ENCODE results near the gene SYCP2. TPM values are rescaled to one million over a fixed set of nuclear protein-coding genes. Genes with fewer than 3 reads are reported as not detected.
"Not testable (repeated sequence)": the region's sequence is repeated elsewhere in the genome, so short reads cannot be mapped to it uniquely, and the experiment has no call there.

Gene SYCP2
- total RNA-seq, 1 donor from 2014 or later: 2.3 TPM

- H3K9me3 Mint-ChIP-seq: no peaks in the 10 kb centered on the region
- H3K36me3 Mint-ChIP-seq (ENCODE audit: low read depth): peaks cover 2% of the 10 kb centered on the region
- H3K27me3 Mint-ChIP-seq (ENCODE audit: low read depth): peaks cover 14% of the 10 kb centered on the region
- DNase-seq (ENCODE audit: low read depth, low spot score): no peak
- H3K4me1 Mint-ChIP-seq: no peaks in the 10 kb centered on the region
- no peak overlapping the region for H3K4me3 Mint-ChIP-seq
- TF ChIP-seq CTCF (conservative IDR thresholded peaks at IDR 0.05): no peak
- H3K27ac Mint-ChIP-seq (ENCODE audit: unreplicated experiment): no peak overlapping the region
Measured at GRCh38 chr20:59903621-59904020, 29.8 kb downstream of the SYCP2 start.

GRCh38 chr20:59902470-59902869, 31.0 kb downstream of the SYCP2 start:
- Mint-ChIP-seq H3K4me3 (no peak overlapping the region), H3K36me3 (ENCODE audit: low read depth) (peaks cover 2% of the 10 kb centered on the region), H3K4me1 (no peaks in the 10 kb centered on the region), H3K27me3 (ENCODE audit: low read depth) (peaks cover 14% of the 10 kb centered on the region), H3K9me3 (no peaks in the 10 kb centered on the region), H3K27ac (ENCODE audit: unreplicated experiment) (no peak overlapping the region)
- no peak for DNase-seq (ENCODE audit: low read depth, low spot score)
- no peak for TF ChIP-seq CTCF (conservative IDR thresholded peaks at IDR 0.05)

- no peak overlapping the region for H3K4me3 Mint-ChIP-seq
- no peak for TF ChIP-seq CTCF (conservative IDR thresholded peaks at IDR 0.05)
Measured at GRCh38 chr20:59895908-59896307, 37.5 kb downstream of the SYCP2 start.

GRCh38 chr20:59891581-59891980, 41.9 kb downstream of the SYCP2 start:
- no peak for DNase-seq (ENCODE audit: low read depth, low spot score)
- Mint-ChIP-seq H3K27ac (ENCODE audit: unreplicated experiment) (no peak overlapping the region), H3K4me1 (no peaks in the 10 kb centered on the region), H3K36me3 (ENCODE audit: low read depth) (peaks cover 7% of the 10 kb centered on the region), H3K4me3 (no peak overlapping the region), H3K27me3 (ENCODE audit: low read depth) (peaks cover 14% of the 10 kb centered on the region), H3K9me3 (peaks cover 4% of the 10 kb centered on the region)
- no peak for TF ChIP-seq CTCF (conservative IDR thresholded peaks at IDR 0.05)

More at GRCh38 chr20:59895908-59896307, 37.5 kb downstream of the SYCP2 start:
- Mint-ChIP-seq H3K36me3 (ENCODE audit: low read depth) (no peaks in the 10 kb centered on the region), H3K27ac (ENCODE audit: unreplicated experiment) (no peak overlapping the region), H3K9me3 (no peaks in the 10 kb centered on the region), H3K4me1 (no peaks in the 10 kb centered on the region), H3K27me3 (ENCODE audit: low read depth) (peaks cover 14% of the 10 kb centered on the region)
- no peak for DNase-seq (ENCODE audit: low read depth, low spot score)

- not testable (repeated sequence) for H3K27me3 Mint-ChIP-seq (ENCODE audit: low read depth); DNase-seq (ENCODE audit: low read depth, low spot score); H3K36me3 Mint-ChIP-seq (ENCODE audit: low read depth); H3K27ac Mint-ChIP-seq (ENCODE audit: unreplicated experiment); H3K9me3 Mint-ChIP-seq; H3K4me1 Mint-ChIP-seq; H3K4me3 Mint-ChIP-seq
Measured at GRCh38 chr20:59890035-59890434, 43.4 kb downstream of the SYCP2 start.

GRCh38 chr20:59888050-59888449, 45.4 kb downstream of the SYCP2 start:
- no peak for DNase-seq (ENCODE audit: low read depth, low spot score)
- peaks cover 4% of the 10 kb centered on the region for H3K9me3 Mint-ChIP-seq
- no peaks in the 10 kb centered on the region for H3K27me3 Mint-ChIP-seq (ENCODE audit: low read depth)
- no peak overlapping the region for H3K4me3 Mint-ChIP-seq
- H3K27ac Mint-ChIP-seq (ENCODE audit: unreplicated experiment): no peak overlapping the region
- no peaks in the 10 kb centered on the region for H3K4me1 Mint-ChIP-seq
- H3K36me3 Mint-ChIP-seq (ENCODE audit: low read depth): peaks cover 7% of the 10 kb centered on the region
- TF ChIP-seq CTCF (conservative IDR thresholded peaks at IDR 0.05): no peak
